ENCODE results near the gene FADS1. TPM values are rescaled to one million over a fixed set of nuclear protein-coding genes. Genes with fewer than 3 reads are reported as not detected.

FADS1 gene
- total and polyA plus RNA-seq, 2 of the 13 experiments (the other 11 are each of a cell fraction or from before 2014, with no cell fraction given) = 91.8 to 108 TPM

GRCh38 chr11:61756452-61757212 lies 60.2 kb downstream of the FADS1 start (continued):
- TF ChIP-seq TMF1 (CRISPR knock-in tag; IDR thresholded peaks at IDR 0.05; ENCODE audit: low read depth) (no peak), ZNF256 (CRISPR knock-in tag; conservative IDR thresholded peaks at IDR 0.05) (peak; percentile 21; the same call in 1 of the 2 replicates), FIP1L1 (IDR thresholded peaks at IDR 0.05; ENCODE audit: borderline replicate concordance, insufficient read depth, low read depth, low read length) (no peak), ZNF709 (CRISPR knock-in tag; IDR thresholded peaks at IDR 0.05) (0 out of 2 replicates have a peak, but pooled peaks have one; percentile 73), ZNF143 (CRISPR knock-in tag; IDR thresholded peaks at IDR 0.05) (peak; percentile 90), PRDM15 (CRISPR knock-in tag; IDR thresholded peaks at IDR 0.05) (no peak), ZNF557 (CRISPR knock-in tag; IDR thresholded peaks at IDR 0.05) (no peak), POGZ (CRISPR knock-in tag; IDR thresholded peaks at IDR 0.05) (peak; percentile 29; the same call in 1 of the 2 replicates), KLF12 (CRISPR knock-in tag; IDR thresholded peaks at IDR 0.05; ENCODE audit: borderline replicate concordance) (peak; percentile 68; the same call in 1 of the 2 replicates), MAFK (conservative IDR thresholded peaks at IDR 0.05 in 1 of 2, IDR thresholded peaks at IDR 0.05 in 1 of 2; ENCODE audit: low read length in 2 of 2) (no peak), ZNF232 (CRISPR knock-in tag; IDR thresholded peaks at IDR 0.05; ENCODE audit: borderline replicate concordance) (no peak), CREM (IDR thresholded peaks at IDR 0.05) (no peak; the same call in 1 of the 2 replicates), CREM (CRISPR knock-in tag; IDR thresholded peaks at IDR 0.05) (no peak), DRAP1 (CRISPR knock-in tag; IDR thresholded peaks at IDR 0.05) (peak; percentile 58), ZBTB34 (CRISPR knock-in tag; IDR thresholded peaks at IDR 0.05) (no peak), SOX5 (CRISPR knock-in tag; IDR thresholded peaks at IDR 0.05; ENCODE audit: borderline replicate concordance) (peak; percentile 86), KLF16 (CRISPR knock-in tag; IDR thresholded peaks at IDR 0.05) (peak in 1 of 2 experiments; percentile 49; a peak in 1 of 4 replicates), ZNF138 (CRISPR knock-in tag; IDR thresholded peaks at IDR 0.05; ENCODE audit: low read depth) (no peak), ZNF430 (CRISPR knock-in tag; IDR thresholded peaks at IDR 0.05) (peak; percentile 40; the same call in 1 of the 2 replicates), TFE3 (CRISPR knock-in tag; IDR thresholded peaks at IDR 0.05) (no peak), GATAD1 (CRISPR knock-in tag; IDR thresholded peaks at IDR 0.05) (peak; percentile 83), ZKSCAN1 (IDR thresholded peaks at IDR 0.05; ENCODE audit: low read length) (no peak), ZNF766 (CRISPR knock-in tag; IDR thresholded peaks at IDR 0.05; ENCODE audit: borderline replicate concordance) (no peak), ZNF317 (CRISPR knock-in tag; IDR thresholded peaks at IDR 0.05) (no peak), NKX3-1 (CRISPR knock-in tag; IDR thresholded peaks at IDR 0.05) (no peak)

Data from HepG2 (cell line).